GM23248 (cell line): Measurements from ENCODE around the gene TMEM95.

Experiments used
- EZH2 ChIP-seq: fragments of 200-600 bp; sonication (generic); IDR thresholded peaks from 2 replicates; pipeline ENCODE4 v1.6.1; 2018; ENCODE audit warnings: antibody characterized with exemption, mild to moderate bottlenecking; ENCODE audit not compliant: insufficient read depth, poor library complexity, severe bottlenecking
- EZH2phosphoT487 ChIP-seq: fragments of 200-600 bp; sonication (generic); IDR thresholded peaks from 2 replicates; pipeline ENCODE4 v1.6.1; 2018; ENCODE audit warnings: antibody characterized with exemption, moderate library complexity, mild to moderate bottlenecking, low read depth; ENCODE audit not compliant: insufficient read depth

DNA sequence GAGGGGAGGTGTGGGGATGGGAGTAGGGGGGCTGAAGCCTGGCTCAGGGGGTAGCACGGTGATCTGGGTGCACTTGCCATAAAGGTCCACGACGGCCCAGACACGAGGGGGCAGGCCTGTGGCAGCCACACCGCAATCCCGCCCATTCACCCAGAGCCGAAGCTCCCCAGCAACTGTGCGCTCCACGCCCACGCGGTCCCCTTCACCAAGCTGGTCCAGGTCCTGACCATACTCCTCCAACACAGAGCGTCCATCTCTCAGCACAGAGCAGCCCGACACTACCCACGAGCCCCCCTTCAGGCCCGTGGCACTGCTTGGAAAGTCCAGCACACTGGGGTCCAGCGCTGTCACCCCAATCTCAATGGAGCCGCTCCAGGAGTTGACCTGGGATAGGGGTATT lies 27.5 kb upstream of the TMEM95 start:
- no peak for TF ChIP-seq EZH2
- TF ChIP-seq EZH2phosphoT487 = no peak
